Common myeloid progenitor, CD34-positive (primary cell): ENCODE measurements around the gene LIPC.

Experiments
- CTCF ChIA-PET: fragments of 350-600 bp; sonication (Branson Sonifier 250); formaldehyde crosslinking; loops from one replicate; lab custom pipeline; 2021; ENCODE audit warnings: antibody characterized with exemption; lab: Charles Lee
- POLR2A ChIA-PET: fragments of 350-600 bp; sonication (Branson Sonifier 250); formaldehyde crosslinking; loops from one replicate; lab custom pipeline; 2021; ENCODE audit warnings: antibody characterized with exemption; lab: Charles Lee
- DNase-seq, 3 donors: peaks; one replicate each; pipeline versions ENCODE4 v3.0.0 to v3.0.0-alpha.2; 2013
- H3K27ac ChIP-seq, 2 experiments: 1 replicate in 1 of 2; 2 replicates in 1 of 2; pipeline ENCODE4 v1.7.0; 2013; ENCODE audit warnings: inconsistent platforms in 2 of 2, low read length in 2 of 2, mild to moderate bottlenecking in 2 of 2, low read depth in 1 of 2, moderate library complexity in 1 of 2; ENCODE audit not compliant: severe bottlenecking in 2 of 2, insufficient read depth in 1 of 2, poor library complexity in 1 of 2
- H3K27me3 ChIP-seq, 5 experiments: replicated peaks in 2 of 5; 1 replicate in 3 of 5; 2 replicates in 2 of 5; pipeline versions ENCODE4 v1.6.1 to v1.7.0; 2013; ENCODE audit warnings: low read length in 4 of 5, mild to moderate bottlenecking in 2 of 5, moderate library complexity in 2 of 5, inconsistent platforms in 1 of 5; ENCODE audit not compliant: insufficient read depth in 5 of 5, control insufficient read depth in 4 of 5
- H3K36me3 ChIP-seq, 4 experiments: 1 replicate in 2 of 4; 2 replicates in 2 of 4; pipeline versions ENCODE4 v1.6.1 to v1.7.0; 2013; ENCODE audit warnings: low read length in 3 of 4, control low read depth in 1 of 4, mild to moderate bottlenecking in 1 of 4; ENCODE audit not compliant: control insufficient read depth in 4 of 4, insufficient read depth in 4 of 4
- H3K4me1 ChIP-seq, 4 experiments: 1 replicate in 3 of 4; 2 replicates in 1 of 4; pipeline versions ENCODE4 v1.6.1 to v1.7.1; 2013; ENCODE audit warnings: low read length in 3 of 4, mild to moderate bottlenecking in 3 of 4, control low read depth in 1 of 4, inconsistent platforms in 1 of 4, moderate library complexity in 1 of 4; ENCODE audit not compliant: control insufficient read depth in 4 of 4, insufficient read depth in 4 of 4; ENCODE audit errors: control extremely low read depth in 1 of 4
- H3K4me3 ChIP-seq, 7 experiments: 1 replicate in 4 of 7; 2 replicates in 3 of 7; pipeline versions ENCODE4 v1.5.1 to v1.7.0; 2013; ENCODE audit warnings: mild to moderate bottlenecking in 7 of 7, low read length in 6 of 7, moderate library complexity in 6 of 7, inconsistent platforms in 2 of 7, low read depth in 2 of 7, control low read depth in 1 of 7; ENCODE audit not compliant: insufficient read depth in 4 of 7, control insufficient read depth in 1 of 7; ENCODE audit errors: extremely low read depth in 1 of 7
- H3K9me3 ChIP-seq, 5 experiments: 1 replicate in 4 of 5; 2 replicates in 1 of 5; pipeline versions ENCODE4 v1.6.1 to v1.7.1; 2013; ENCODE audit warnings: low read length in 4 of 5, mild to moderate bottlenecking in 2 of 5, inconsistent platforms in 1 of 5, low read depth in 1 of 5, moderate library complexity in 1 of 5; ENCODE audit not compliant: control insufficient read depth in 4 of 5, insufficient read depth in 2 of 5; ENCODE audit errors: control extremely low read depth in 1 of 5
- WGBS: methylation state at CpG from one replicate; pipeline ENCODE4 v1.1.5; 2013; ENCODE audit not compliant: insufficient coverage; 5-methylcytosine and 5-hydroxymethylcytosine counted together

The LIPC gene

DNA sequence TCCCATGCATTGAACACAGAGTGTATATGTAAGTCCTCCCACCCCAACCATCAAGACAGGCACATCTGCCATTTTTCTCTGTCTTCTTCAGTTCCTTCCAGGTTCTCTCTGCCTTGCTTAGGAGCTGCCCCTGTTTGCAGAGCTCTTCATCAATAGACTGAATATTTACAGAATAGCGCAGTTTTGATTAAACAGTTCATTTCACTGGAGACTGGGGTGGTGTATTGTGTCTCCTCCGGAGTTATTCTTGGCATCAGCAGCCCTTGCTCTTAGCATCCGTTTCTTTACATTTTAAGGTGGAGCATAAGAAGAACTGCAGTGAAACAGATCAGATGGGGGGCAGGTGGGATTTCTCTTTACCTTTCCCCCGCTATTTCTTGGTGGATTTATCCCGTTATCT is 87.7 kb downstream of the LIPC start:
- Histone ChIP-seq H3K4me1 (peaks cover 8 to 70% (median 36%) of the 10 kb centered on the region in 4 experiments), H3K27ac (no peak overlapping the region), H3K4me3 (no peak overlapping the region), H3K9me3 (peaks cover 0 to 3% (median 0%) of the 10 kb centered on the region in 5 experiments), H3K36me3 (no peaks in the 10 kb centered on the region), H3K27me3 (no peaks in the 10 kb centered on the region)
- POLR2A ChIA-PET = no interaction called here
- CTCF ChIA-PET = no interaction called here
- DNase-seq = no peak
- 100% methylated on average over 1 of the region's 5 CpGs for WGBS

DNA sequence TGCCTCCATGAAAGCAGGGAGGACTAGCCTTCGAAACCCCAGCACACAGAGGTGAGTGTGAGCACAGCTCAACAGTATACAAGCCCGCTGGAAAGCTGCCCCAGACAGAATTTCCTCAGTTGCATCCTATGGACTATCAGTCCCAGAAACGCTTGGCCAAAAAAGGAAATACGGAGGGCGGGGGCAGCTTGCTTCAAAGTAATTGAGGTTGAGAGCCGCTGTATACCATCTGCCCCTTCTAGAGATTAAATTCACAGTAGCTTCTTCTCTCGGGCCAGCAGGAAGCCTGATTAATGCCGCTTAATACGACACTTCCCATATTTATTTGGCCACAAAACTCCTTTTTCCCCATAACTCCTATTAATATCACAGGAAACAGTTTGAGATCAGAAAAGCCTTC is 88.7 kb downstream of the LIPC start:
- peaks cover 0 to 3% (median 0%) of the 10 kb centered on the region in 5 experiments for H3K9me3 ChIP-seq
- ChIA-PET POLR2A (no interaction called here), CTCF (no interaction called here)
- peak overlapping the region in 1 of 2 experiments; percentile 70 for H3K27ac ChIP-seq
- H3K27me3 ChIP-seq = no peaks in the 10 kb centered on the region
- H3K4me3 ChIP-seq = peak overlapping the region in 2 of 7 experiments; percentile 16
- WGBS = 43% methylated on average over 4 of the region's 9 CpGs
- peak in 2 of 3 donors; percentile 9 to 22 for DNase-seq
- H3K36me3 ChIP-seq = no peaks in the 10 kb centered on the region
- peaks cover 8 to 71% (median 36%) of the 10 kb centered on the region in 4 experiments for H3K4me1 ChIP-seq

DNA sequence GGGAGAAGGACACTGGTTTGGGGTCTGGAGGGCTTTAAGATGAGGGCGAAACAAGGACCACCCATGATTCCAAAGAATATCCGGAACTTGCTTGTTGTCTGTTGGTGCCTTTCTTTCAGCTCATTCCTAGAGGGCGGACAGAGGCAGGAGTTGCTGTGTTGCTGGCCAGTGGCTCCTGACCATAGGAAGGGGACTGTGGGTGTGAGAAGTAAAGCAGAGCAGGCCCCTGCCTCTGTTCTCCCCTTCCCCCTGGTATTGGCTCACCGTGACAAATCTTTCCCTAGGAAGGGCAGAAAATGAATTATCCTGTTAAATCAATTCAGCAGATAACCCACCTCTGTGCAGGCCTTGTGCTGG is 89.1 kb downstream of the LIPC start:
- no peaks in the 10 kb centered on the region for H3K36me3 ChIP-seq
- 93% methylated on average over 3 of the region's 4 CpGs for WGBS
- peak overlapping the region in 1 of 2 experiments; percentile 70 for H3K27ac ChIP-seq
- peaks cover 0 to 3% (median 0%) of the 10 kb centered on the region in 5 experiments for H3K9me3 ChIP-seq
- ChIA-PET CTCF (no interaction called here), POLR2A (no interaction called here)
- no peaks in the 10 kb centered on the region for H3K27me3 ChIP-seq
- H3K4me1 ChIP-seq = peaks cover 8 to 71% (median 36%) of the 10 kb centered on the region in 4 experiments
- DNase-seq = no peak
- H3K4me3 ChIP-seq = peak overlapping the region in 3 of 7 experiments; percentile 19 to 28 (median 19)

DNA sequence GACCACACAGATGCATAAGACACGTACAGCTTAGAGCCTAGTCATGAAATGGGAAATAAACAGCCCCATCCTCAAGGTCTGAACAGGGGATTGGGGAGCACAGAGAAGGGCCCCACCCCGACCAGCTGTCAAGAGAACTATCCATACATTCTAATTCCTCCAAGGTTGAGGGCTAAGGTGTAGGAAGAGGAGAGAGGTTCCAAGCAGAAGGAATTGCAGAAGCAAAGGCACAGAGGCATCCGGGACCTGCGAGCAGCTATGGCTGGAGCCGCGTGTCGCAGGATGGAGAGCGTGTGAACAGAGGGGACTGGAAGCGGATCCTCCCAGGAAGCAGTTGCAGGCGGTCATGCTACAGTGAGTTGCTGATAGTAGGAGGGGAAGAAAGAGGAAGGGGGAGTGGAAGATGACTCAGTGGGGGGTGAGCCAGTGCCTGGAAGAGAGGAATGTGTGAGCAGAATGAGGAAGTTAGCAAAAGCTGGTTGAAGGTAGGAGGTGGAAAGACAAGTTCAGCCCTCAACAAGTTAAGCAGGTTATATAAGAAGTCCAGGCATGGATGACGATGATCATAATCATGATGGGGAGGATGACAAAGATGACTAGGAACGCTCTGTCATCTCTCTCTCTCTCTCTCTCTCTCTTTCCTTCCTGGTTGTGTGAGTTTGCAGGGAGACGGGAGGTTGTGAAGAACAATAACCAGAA is 89.7 kb downstream of the LIPC start:
- Histone ChIP-seq H3K4me3 (peak overlapping the region in 3 of 7 experiments; percentile 19 to 28 (median 19)), H3K27ac (peak overlapping the region in 1 of 2 experiments; percentile 70)

DNA sequence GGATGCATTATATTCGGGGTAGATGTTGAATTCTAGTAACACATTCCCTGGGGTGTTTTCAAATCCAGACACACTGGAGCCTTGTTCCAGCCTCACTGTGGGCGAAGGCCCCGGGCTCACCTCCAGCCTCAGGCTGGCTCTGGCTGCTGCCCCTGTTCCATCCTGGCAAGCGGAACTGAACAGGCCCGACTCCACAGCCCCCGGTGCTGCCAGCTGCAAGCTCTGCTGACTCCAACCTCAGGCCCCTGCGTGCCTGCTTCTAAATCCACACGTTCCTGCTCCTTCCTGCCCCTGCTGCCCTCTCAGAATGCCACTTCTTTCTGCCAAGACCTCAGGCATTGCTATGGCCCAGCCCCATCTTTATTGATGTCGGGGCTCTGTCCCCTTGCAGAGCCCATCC is 90.6 kb downstream of the LIPC start:
- POLR2A ChIA-PET = no interaction called here
- WGBS = 92% methylated on average over 8 of the region's 9 CpGs
- DNase-seq = no peak
- H3K4me3 ChIP-seq = no peak overlapping the region
- CTCF ChIA-PET = interaction anchor here (1.2 kb wide), 1 partner anchor 13 kb away, joined by 3 read pairs; no protein-coding TSS in a partner anchor
- no peak overlapping the region for H3K27ac ChIP-seq
- H3K4me1 ChIP-seq = peaks cover 8 to 70% (median 34%) of the 10 kb centered on the region in 4 experiments
- no peaks in the 10 kb centered on the region for H3K36me3 ChIP-seq
- no peaks in the 10 kb centered on the region for H3K9me3 ChIP-seq
- no peaks in the 10 kb centered on the region for H3K27me3 ChIP-seq

More for the DNA sequence above, 89.7 kb downstream of the LIPC start:
- no peaks in the 10 kb centered on the region for H3K36me3 ChIP-seq
- ChIA-PET POLR2A (no interaction called here), CTCF (no interaction called here)
- 14% methylated on average over 11 of the region's 13 CpGs for WGBS
- peak; percentile 87 to 97 (median 96) for DNase-seq
- no peaks in the 10 kb centered on the region for H3K27me3 ChIP-seq
- H3K4me1 ChIP-seq = peaks cover 8 to 72% (median 36%) of the 10 kb centered on the region in 4 experiments
- H3K9me3 ChIP-seq = no peaks in the 10 kb centered on the region

DNA sequence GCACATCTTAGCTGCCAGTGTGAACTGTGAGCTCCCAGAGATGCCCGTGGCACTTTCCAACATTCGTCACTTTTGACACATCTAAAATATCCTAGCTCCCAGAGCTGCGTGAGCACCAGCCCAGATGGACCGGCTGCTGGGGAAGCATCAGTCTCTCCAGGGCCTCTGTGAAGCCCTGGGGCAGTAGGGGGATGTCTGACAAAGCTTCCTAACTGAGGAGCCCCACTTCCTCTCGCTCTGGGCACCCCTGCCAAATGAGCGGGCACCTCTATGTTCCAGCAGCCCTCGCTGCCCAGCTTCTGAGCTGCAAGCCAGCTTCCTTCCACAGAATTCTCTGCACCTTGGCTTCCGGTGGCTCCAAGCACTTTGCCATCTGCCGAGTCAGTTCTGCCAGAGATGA is 91.1 kb downstream of the LIPC start:
- 77% methylated on average over 9 of the region's 9 CpGs for WGBS
- Histone ChIP-seq H3K4me3 (no peak overlapping the region), H3K9me3 (no peaks in the 10 kb centered on the region), H3K27me3 (no peaks in the 10 kb centered on the region), H3K36me3 (no peaks in the 10 kb centered on the region), H3K27ac (no peak overlapping the region), H3K4me1 (peaks cover 8 to 65% (median 30%) of the 10 kb centered on the region in 4 experiments)
- ChIA-PET CTCF (interaction anchor here (1.2 to 1.5 kb wide), 2 partner anchors 9 to 13 kb away, joined by 3 to 7 read pairs; no protein-coding TSS in a partner anchor), POLR2A (no interaction called here)
- DNase-seq = no peak

DNA sequence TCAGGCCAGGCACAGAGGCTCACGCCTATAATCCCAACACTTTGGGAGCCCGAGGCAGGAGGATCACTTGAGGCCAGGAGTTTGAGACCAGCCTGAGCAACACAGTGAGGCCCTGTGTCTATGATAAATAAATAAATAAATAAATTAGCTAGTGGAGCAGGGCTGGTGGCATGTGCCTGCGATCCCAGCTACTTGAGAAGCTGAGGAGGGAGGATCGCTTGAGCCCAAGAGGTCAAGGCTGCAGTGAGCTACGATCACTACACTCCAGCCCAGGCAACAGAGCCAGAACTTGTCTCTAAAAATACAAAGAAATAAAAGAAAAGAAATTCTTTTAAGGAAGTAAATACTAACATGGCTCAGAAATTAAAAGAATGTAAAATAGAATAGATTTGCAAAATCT is 91.8 kb downstream of the LIPC start:
- H3K4me3 ChIP-seq = no peak overlapping the region
- H3K27ac ChIP-seq = no peak overlapping the region
- peaks cover 6 to 58% (median 23%) of the 10 kb centered on the region in 4 experiments for H3K4me1 ChIP-seq
- H3K27me3 ChIP-seq = no peaks in the 10 kb centered on the region
- no peak for DNase-seq
- H3K36me3 ChIP-seq = no peaks in the 10 kb centered on the region
- WGBS = 100% methylated on average over 1 of the region's 5 CpGs
- H3K9me3 ChIP-seq = no peaks in the 10 kb centered on the region
- ChIA-PET POLR2A (no interaction called here), CTCF (interaction anchor here (1.0 to 1.5 kb wide), 4 partner anchors 9 to 17 kb away, joined by 3 to 7 read pairs (median 4); no protein-coding TSS in a partner anchor)
